Astrocyte (in vitro differentiated cells and primary cell): Measurements from ENCODE around the gene RAVER1.

Experiments
- CTCF ChIP-seq: IDR thresholded peaks from 2 replicates; pipeline ENCODE4 v1.5.1; 2011; ENCODE audit warnings: low read depth, mild to moderate bottlenecking, inconsistent platforms, low read length, moderate library complexity; ENCODE audit not compliant: insufficient read depth
- EZH2 ChIP-seq: IDR thresholded peaks from 2 replicates; pipeline ENCODE4 v1.6.1; 2012; ENCODE audit warnings: mild to moderate bottlenecking, low read length, inconsistent platforms; ENCODE audit not compliant: insufficient read depth

- TF ChIP-seq CTCF (no peak), EZH2 (no peak)
Measured at GRCh38 chr19:10299545-10300458, 33.5 kb downstream of the RAVER1 start.
